HepG2 (cell line): Measurements from ENCODE around the gene ZNF330. TPM values are rescaled to one million over a fixed set of nuclear protein-coding genes. Genes with fewer than 3 reads are reported as not detected.

ENCODE experiments used
- ATAC-seq: fragments of 200-7000 bp; cut with Tn5 transposase; 3 replicates; pipeline ENCODE4 v1.9.1; 2020; ENCODE audit warnings: mild to moderate bottlenecking, moderate library complexity
- BruUV-seq: library from RNA; stranded (reverse); fragments of 400-500 nt; replicated peaks from 2 replicates; lab custom pipeline; 2021; lab: Mats Ljungman, UMichigan
- CTCF ChIA-PET: fragments of 300-600 bp; formaldehyde crosslinking; extraction: SDS; loops from one replicate; lab custom pipeline; 2021; ENCODE audit warnings: low total read pairs, inconsistent platforms, low intra/inter-chr PET ratio; lab: Yijun Ruan, JAX
- POLR2A ChIA-PET: fragments of 350-600 bp; sonication (Branson Sonifier 250); formaldehyde crosslinking; loops from one replicate; lab custom pipeline; 2020; ENCODE audit warnings: antibody characterized with exemption, inconsistent platforms; lab: Yijun Ruan, JAX
- DNase-seq: peaks from one replicate; pipeline ENCODE4 v3.0.0-alpha.2; 2015; ENCODE audit warnings: low spot score
- FAIRE-seq: peaks from 3 replicates; lab custom pipeline; 2011; peaks lifted over from hg19 to GRCh38; lab: Jason Lieb, UNC
- H2AFZ ChIP-seq: one replicate; pipeline ENCODE4 v1.6.1; 2011; ENCODE audit warnings: low read length, inconsistent platforms
- H3K27ac ChIP-seq: fragments of 300-600 bp; 3 replicates; pipeline ENCODE4 v1.8.0; 2011; ENCODE audit warnings: mixed run types, mild to moderate bottlenecking, mixed read lengths, low read length, inconsistent platforms; ENCODE audit not compliant: insufficient read depth; ENCODE audit errors: extremely low read length
- H3K27me3 ChIP-seq, 2 experiments: fragments of 200-600 bp in 1 of 2; 2 replicates in 1 of 2; 3 replicates in 1 of 2; pipeline versions ENCODE4 v1.6.0 to v1.8.0; 2011; ENCODE audit warnings: low read length in 2 of 2, mild to moderate bottlenecking in 2 of 2, moderate library complexity in 2 of 2, inconsistent platforms in 1 of 2; ENCODE audit not compliant: insufficient read depth in 2 of 2, control insufficient read depth in 1 of 2
- H3K36me3 ChIP-seq, 2 experiments: fragments of 200-600 bp in 1 of 2; replicated peaks in 1 of 2; 2 replicates in 1 of 2; 3 replicates in 1 of 2; pipeline versions ENCODE4 v1.5.1 to v1.8.0; 2011; ENCODE audit warnings: low read length in 2 of 2, inconsistent platforms in 1 of 2; ENCODE audit not compliant: insufficient read depth in 2 of 2, control insufficient read depth in 1 of 2
- H3K4me1 ChIP-seq: 2 replicates; pipeline ENCODE4 v1.5.1; 2012; ENCODE audit warnings: low read length, inconsistent platforms; ENCODE audit not compliant: insufficient read depth
- H3K4me2 ChIP-seq: 2 replicates; pipeline ENCODE4 v1.6.0; 2011; ENCODE audit warnings: low read depth, low read length, inconsistent platforms
- H3K4me3 ChIP-seq, 3 experiments: fragments of 200-600 bp in 1 of 3; sonication (generic), shearing (Covaris generic) in 1 of 3; replicated peaks in 1 of 3; 2 replicates each; pipeline ENCODE4 v1.5.1; 2011 to 2016; ENCODE audit warnings: low read length in 3 of 3, inconsistent platforms in 2 of 3, low read depth in 2 of 3, mild to moderate bottlenecking in 2 of 3, control low read depth in 1 of 3, mixed read lengths in 1 of 3; ENCODE audit not compliant: insufficient read depth in 1 of 3
- H3K79me2 ChIP-seq: one replicate; pipeline ENCODE4 v1.6.1; 2011; ENCODE audit warnings: low read length, inconsistent platforms; ENCODE audit not compliant: insufficient read depth
- H3K9ac ChIP-seq: 2 replicates; pipeline ENCODE4 v1.6.0; 2011; ENCODE audit warnings: mild to moderate bottlenecking, low read depth, low read length, inconsistent platforms; ENCODE audit not compliant: insufficient read depth
- H3K9me3 ChIP-seq: 2 replicates; pipeline ENCODE4 v1.5.1; 2012; ENCODE audit warnings: mild to moderate bottlenecking, low read length
- H4K20me1 ChIP-seq: 2 replicates; pipeline ENCODE4 v1.6.0; 2011; ENCODE audit warnings: inconsistent platforms, mild to moderate bottlenecking, low read length, moderate library complexity; ENCODE audit not compliant: insufficient read depth
- ASH2L ChIP-seq: fragments of 300-600, 200-600 bp; sonication (generic); IDR thresholded peaks from 2 replicates; pipeline ENCODE4 v1.7.0; 2017; ENCODE audit warnings: low read depth, mild to moderate bottlenecking, moderate library complexity, mixed read lengths, low read length; ENCODE audit not compliant: insufficient read length
- CEBPB ChIP-seq: IDR thresholded peaks from 2 replicates; pipeline ENCODE4 v1.6.1; 2011; ENCODE audit warnings: low read depth, low read length, improper control_type of control experiment, borderline replicate concordance
- HMGXB4 ChIP-seq, 2 experiments: sonication (generic) in 1 of 2; formaldehyde crosslinking in 1 of 2; IDR thresholded peaks; 2 replicates each; pipeline versions ENCODE4 v1.4.0 to v1.6.1; 2018 to 2020; ENCODE audit warnings: missing genetic modification reagents in 2 of 2, borderline replicate concordance in 1 of 2, low read depth in 1 of 2, mild to moderate bottlenecking in 1 of 2, missing biosample characterization in 1 of 2
- HNRNPLL ChIP-seq: fragments of 200-400 bp; formaldehyde crosslinking; IDR thresholded peaks from 2 replicates; pipeline ENCODE4 v1.6.1; 2017; ENCODE audit warnings: mild to moderate bottlenecking, low read depth, low read length; ENCODE audit not compliant: poor library complexity, severe bottlenecking
- MYNN ChIP-seq: sonication (generic); formaldehyde crosslinking; IDR thresholded peaks from 2 replicates; pipeline ENCODE4 v1.4.0; 2020; ENCODE audit warnings: mild to moderate bottlenecking, low read depth, missing genetic modification reagents
- NR2F1 ChIP-seq, 2 experiments: fragments of 450-650 bp in 1 of 2; formaldehyde crosslinking in 1 of 2; IDR thresholded peaks; 2 replicates each; pipeline versions ENCODE4 v1.5.0 to v1.6.1; 2016 to 2020; ENCODE audit warnings: mild to moderate bottlenecking in 1 of 2, missing compliant biosample characterization in 1 of 2, missing genetic modification reagents in 1 of 2, moderate library complexity in 1 of 2
- POGZ ChIP-seq: sonication (generic); formaldehyde crosslinking; IDR thresholded peaks from 2 replicates; pipeline ENCODE4 v1.4.0; 2020; ENCODE audit warnings: mild to moderate bottlenecking, missing genetic modification reagents
- SNAPC2 ChIP-seq: sonication (generic); formaldehyde crosslinking; IDR thresholded peaks from 2 replicates; pipeline ENCODE4 v1.8.1; 2022; ENCODE audit warnings: mild to moderate bottlenecking, missing genetic modification reagents
- ZBTB1 ChIP-seq: sonication (generic); formaldehyde crosslinking; IDR thresholded peaks from 2 replicates; pipeline ENCODE4 v1.4.0; 2020; ENCODE audit warnings: missing genetic modification reagents, borderline replicate concordance
- ZNF260 ChIP-seq: sonication (generic); formaldehyde crosslinking; IDR thresholded peaks from 2 replicates; pipeline ENCODE4 v1.4.0; 2020; ENCODE audit warnings: missing genetic modification reagents, low read depth, mild to moderate bottlenecking, borderline replicate concordance
- ZNF503 ChIP-seq: sonication (generic); formaldehyde crosslinking; IDR thresholded peaks from 2 replicates; pipeline ENCODE4 v1.4.0; 2020; ENCODE audit warnings: missing genetic modification reagents
- ZNF510 ChIP-seq: sonication (generic); formaldehyde crosslinking; IDR thresholded peaks from 2 replicates; pipeline ENCODE4 v1.4.0; 2020; ENCODE audit warnings: low read depth, mild to moderate bottlenecking, missing genetic modification reagents
- ZNF572 ChIP-seq: sonication (generic); formaldehyde crosslinking; IDR thresholded peaks from 2 replicates; pipeline ENCODE4 v1.5.1; 2020; ENCODE audit warnings: mild to moderate bottlenecking, missing genetic modification reagents
- ZNF775 ChIP-seq: sonication (generic); formaldehyde crosslinking; IDR thresholded peaks from 2 replicates; pipeline ENCODE4 v1.4.0; 2020; ENCODE audit warnings: missing genetic modification reagents, mild to moderate bottlenecking, moderate library complexity, borderline replicate concordance
- WGBS: methylation state at CpG from one replicate; pipeline ENCODE4 v1.1.6; 2017; ENCODE audit warnings: low lambda C conversion rate; 5-methylcytosine and 5-hydroxymethylcytosine counted together
- in situ Hi-C: cut with HindIII; loops from 2 replicates; pipeline ENCODE4 v1.10.0; 2017; ENCODE audit warnings: low pct_unique_long_range_greater_than_20kb; ENCODE audit not compliant: extremely low pct_ligation_motif_present
- intact Hi-C: fragments of 100-400 bp; cut with micrococcal nuclease; formaldehyde crosslinking; loops from one replicate; pipeline ENCODE4 v1.10.0; 2022; ENCODE audit not compliant: unreplicated experiment
- polyA plus RNA-seq, 8 experiments: library from polyadenylated mRNA; depleted of rRNA in 3 of 8; stranded (reverse) in 7 of 8; unstranded in 1 of 8; fragments of >200 nt; fragmentation: Illumina TruSeq in 4 of 8; extraction: Trizol in 4 of 8; gene quantifications; 2 replicates each; pipeline versions ENCODE4 v1.2.1 to v1.2.3, GENCODE V29; 2011 to 2016; ENCODE audit warnings: low read depth in 4 of 8, missing spikeins in 1 of 8, mixed read lengths in 1 of 8; ENCODE audit not compliant: insufficient read depth in 1 of 8
- total RNA-seq, 5 experiments: library from RNA; depleted of rRNA; stranded (reverse); fragments of >200 nt; fragmentation: Illumina TruSeq; extraction: Trizol; gene quantifications; 2 replicates each; pipeline ENCODE4 v1.2.3, GENCODE V29; 2016; ENCODE audit warnings: low read depth in 1 of 5

ZNF330 gene
- total and polyA plus RNA-seq, 2 of the 13 experiments (the other 11 are each of a cell fraction or from before 2014, with no cell fraction given), result 23.3 to 43.4 TPM

- DNase-seq, result no peak
- no TSS peak for BruUV-seq
- Histone ChIP-seq H3K9me3 (no peaks in the 10 kb centered on the region), H3K4me2 (no peak overlapping the region), H4K20me1 (no peaks in the 10 kb centered on the region), H3K36me3 (no peaks in the 10 kb centered on the region), H2AFZ (no peak overlapping the region), H3K4me1 (no peaks in the 10 kb centered on the region), H3K79me2 (no peaks in the 10 kb centered on the region)
- no peak for FAIRE-seq
- in situ Hi-C loops, result no loop called here
- intact Hi-C loops, result loop anchor here (2.0 kb wide), 1 partner anchor 30 kb away; no protein-coding TSS in a partner anchor
- TF ChIP-seq NR2F1 (CRISPR knock-in tag; IDR thresholded peaks at IDR 0.05) (no peak), ZNF775 (CRISPR knock-in tag) (no peak), MYNN (CRISPR knock-in tag) (no peak), POGZ (CRISPR knock-in tag) (no peak), SNAPC2 (CRISPR knock-in tag) (no peak), HNRNPLL (no peak), ZNF260 (CRISPR knock-in tag) (no peak)
- TF ChIP-seq, all 625 proteins: peak for 0
- ATAC-seq, result no peak
- ChIA-PET CTCF (no interaction called here), POLR2A (no interaction called here)
- no peak overlapping the region for H3K4me3 ChIP-seq
- no peak overlapping the region for H3K27ac ChIP-seq
- 0% methylated on average over 1 of the region's 1 CpG for WGBS
- no peaks in the 10 kb centered on the region for H3K27me3 ChIP-seq
- H3K9ac ChIP-seq, result no peak overlapping the region
These were observed 24.3 kb upstream of the ZNF330 start for GRCh38 chr4:141196227-141196933.

GRCh38 chr4:141207961-141208360 is 12.7 kb upstream of the ZNF330 start:
- FAIRE-seq (no peak), DNase-seq (no peak), ATAC-seq (no peak)
- no peak overlapping the region for H3K4me3 ChIP-seq
- H3K4me1 ChIP-seq, result no peaks in the 10 kb centered on the region
- no peaks in the 10 kb centered on the region for H3K79me2 ChIP-seq
- ChIA-PET CTCF (no interaction called here), POLR2A (no interaction called here)
- BruUV-seq, result no TSS peak
- H3K9ac ChIP-seq, result no peak overlapping the region
- intact Hi-C loops, result no loop called here
- no peak overlapping the region for H3K27ac ChIP-seq
- in situ Hi-C loops, result no loop called here
- H3K27me3 ChIP-seq, result no peaks in the 10 kb centered on the region; a peak in 1 of 5 replicates
- no peaks in the 10 kb centered on the region for H4K20me1 ChIP-seq
- H3K36me3 ChIP-seq, result no peaks in the 10 kb centered on the region
- H3K9me3 ChIP-seq, result no peaks in the 10 kb centered on the region
- no peak overlapping the region for H2AFZ ChIP-seq
- H3K4me2 ChIP-seq, result no peak overlapping the region
- WGBS, result 1% methylated on average over 5 of the region's 5 CpGs
- TF ChIP-seq ASH2L, result no peak
- no peak for TF ChIP-seq CEBPB
- TF ChIP-seq ZNF572 (CRISPR knock-in tag), result no peak
- no peak for TF ChIP-seq HMGXB4 (CRISPR knock-in tag; IDR thresholded peaks at IDR 0.05; ENCODE audit: borderline replicate concordance in 1 of 2, low read depth in 1 of 2)
- TF ChIP-seq ZBTB1, result no peak
- TF ChIP-seq ZNF510 (CRISPR knock-in tag), result no peak
- TF ChIP-seq ZNF503, result no peak
